ENCODE data around the gene TOPORS. TPM values are rescaled to one million over a fixed set of nuclear protein-coding genes. Genes with fewer than 3 reads are reported as not detected.
A peak's percentile ranks its signal among the peaks of the same experiment; 100 is the strongest.

The TOPORS gene
- total RNA-seq, 1 experiment from 2014 or later = 16.7 TPM

GRCh38 chr9:32554591-32554990 lies 2.2 kb upstream of the TOPORS start:
- POLR2A ChIA-PET = interaction anchor here (0.5 to 2.9 kb wide), 6 partner anchors 18 to 472 kb away, joined by 4 to 15 read pairs (median 4); partner anchors contain the start of genes ACO1, NDUFB6 and RIGI
- H3K27ac Mint-ChIP-seq (ENCODE audit: low read depth, unreplicated experiment) = no peak overlapping the region
- peaks cover 14% of the 10 kb centered on the region for H3K4me1 Mint-ChIP-seq (ENCODE audit: insufficient read depth, unreplicated experiment)
- H3K27me3 Mint-ChIP-seq (ENCODE audit: insufficient read depth, unreplicated experiment) = no peaks in the 10 kb centered on the region
- no peak for DNase-seq (ENCODE audit: unreplicated experiment)
- intact Hi-C loops (cut with micrococcal nuclease) = no loop called here
- peaks cover 8% of the 10 kb centered on the region for H3K36me3 Mint-ChIP-seq (ENCODE audit: insufficient read depth, unreplicated experiment)
- TF ChIP-seq CTCF (IDR thresholded peaks at IDR 0.05; ENCODE audit: unreplicated experiment) = no peak
- CTCF ChIA-PET = interaction anchor here (0.6 to 1.7 kb wide), 4 partner anchors 15 to 1176 kb away, joined by 3 to 9 read pairs (median 4); no protein-coding TSS in a partner anchor
- H3K9me3 Mint-ChIP-seq (ENCODE audit: unreplicated experiment) = no peaks in the 10 kb centered on the region
- no TSS peak for BruUV-seq (replicated peaks)
- H3K4me3 Mint-ChIP-seq (ENCODE audit: unreplicated experiment) = no peak overlapping the region

- Mint-ChIP-seq H3K4me3 (ENCODE audit: unreplicated experiment) (no peak overlapping the region), H3K36me3 (ENCODE audit: insufficient read depth, unreplicated experiment) (peaks cover 13% of the 10 kb centered on the region), H3K9me3 (ENCODE audit: unreplicated experiment) (no peaks in the 10 kb centered on the region), H3K4me1 (ENCODE audit: insufficient read depth, unreplicated experiment) (peaks cover 10% of the 10 kb centered on the region), H3K27me3 (ENCODE audit: insufficient read depth, unreplicated experiment) (no peaks in the 10 kb centered on the region), H3K27ac (ENCODE audit: low read depth, unreplicated experiment) (no peak overlapping the region)
- TF ChIP-seq CTCF (IDR thresholded peaks at IDR 0.05; ENCODE audit: unreplicated experiment) = no peak
- peak; percentile 9 for DNase-seq (ENCODE audit: unreplicated experiment)
- ChIA-PET CTCF (interaction anchor here (0.6 to 1.7 kb wide), 2 partner anchors 15 to 176 kb away, joined by 3 to 9 read pairs; no protein-coding TSS in a partner anchor), POLR2A (interaction anchor here (0.5 to 2.9 kb wide), 6 partner anchors 19 to 472 kb away, joined by 4 to 15 read pairs (median 4); partner anchors contain the start of genes ACO1, NDUFB6 and RIGI)
- intact Hi-C loops (cut with micrococcal nuclease) = no loop called here
- no TSS peak for BruUV-seq (replicated peaks)
Observed at GRCh38 chr9:32554107-32554506, 1.7 kb upstream of the TOPORS start.

- Mint-ChIP-seq H3K9me3 (ENCODE audit: unreplicated experiment) (no peaks in the 10 kb centered on the region), H3K27ac (ENCODE audit: low read depth, unreplicated experiment) (peak overlapping the region; percentile 94), H3K4me1 (ENCODE audit: insufficient read depth, unreplicated experiment) (peaks cover 13% of the 10 kb centered on the region), H3K27me3 (ENCODE audit: insufficient read depth, unreplicated experiment) (no peaks in the 10 kb centered on the region), H3K4me3 (ENCODE audit: unreplicated experiment) (peak overlapping the region; percentile 98), H3K36me3 (ENCODE audit: insufficient read depth, unreplicated experiment) (peaks cover 35% of the 10 kb centered on the region)
- intact Hi-C loops (cut with micrococcal nuclease) = loop anchor here (1.0 kb wide), 1 partner anchor 21 kb away; no protein-coding TSS in a partner anchor
- ChIA-PET CTCF (interaction anchor here (0.8 to 4.4 kb wide), 6 partner anchors 13 to 172 kb away, joined by 3 to 23 read pairs (median 10); partner anchors contain the start of gene RIGI), POLR2A (interaction anchor here (0.6 to 6.8 kb wide), 22 partner anchors 7 to 608 kb away, joined by 3 to 74 read pairs (median 5); partner anchors contain the start of genes ACO1, DNAJA1, NDUFB6 and RIGI)
- no peak for TF ChIP-seq CTCF (IDR thresholded peaks at IDR 0.05; ENCODE audit: unreplicated experiment)
- BruUV-seq (replicated peaks) = no TSS peak
- peak; percentile 61 for DNase-seq (ENCODE audit: unreplicated experiment)
Observed at GRCh38 chr9:32551276-32552051, 922 bp downstream of the TOPORS start.

All from MCF 10A (cell line).